Activated effector memory CD4-positive, alpha-beta T cell treated with anti-CD3 and anti-CD28 coated beads, Interleukin-2, amount 50 U/mL, for 16 hours (primary cell): ENCODE results near the gene SEC22B.
A peak's percentile ranks its signal among the peaks of the same experiment; 100 is the strongest.
"Not testable (repeated sequence)": the region's sequence is repeated elsewhere in the genome, so short reads cannot be mapped to it uniquely, and the experiment has no call there.

Source experiments
- DNase-seq: peaks from one replicate; pipeline ENCODE4 v3.0.0-alpha.2; 2020

Gene SEC22B

GRCh38 chr1:120144626-120145025, 31.7 kb downstream of the SEC22B start:
- not testable (repeated sequence) for DNase-seq

DNA sequence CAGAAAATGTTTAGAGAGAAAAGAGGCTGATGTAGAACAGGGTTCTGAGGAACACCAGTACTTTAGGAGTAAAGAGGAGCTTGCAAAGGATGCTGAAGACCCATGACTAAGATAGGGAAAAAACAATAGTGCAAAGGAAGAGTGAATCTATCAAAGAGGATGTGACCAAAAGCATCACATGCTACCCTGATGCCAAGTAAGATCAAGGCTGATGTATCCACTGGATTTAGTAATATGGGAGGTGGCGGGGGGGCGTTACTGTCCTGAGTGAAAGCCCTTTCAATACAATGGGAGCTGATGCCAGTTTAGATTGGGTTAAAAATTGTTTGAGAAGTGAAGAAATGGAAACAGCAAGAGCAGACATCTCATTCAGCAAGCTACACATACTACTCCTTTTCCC, 32.2 kb downstream of the SEC22B start:
- not testable (repeated sequence) for DNase-seq

DNA sequence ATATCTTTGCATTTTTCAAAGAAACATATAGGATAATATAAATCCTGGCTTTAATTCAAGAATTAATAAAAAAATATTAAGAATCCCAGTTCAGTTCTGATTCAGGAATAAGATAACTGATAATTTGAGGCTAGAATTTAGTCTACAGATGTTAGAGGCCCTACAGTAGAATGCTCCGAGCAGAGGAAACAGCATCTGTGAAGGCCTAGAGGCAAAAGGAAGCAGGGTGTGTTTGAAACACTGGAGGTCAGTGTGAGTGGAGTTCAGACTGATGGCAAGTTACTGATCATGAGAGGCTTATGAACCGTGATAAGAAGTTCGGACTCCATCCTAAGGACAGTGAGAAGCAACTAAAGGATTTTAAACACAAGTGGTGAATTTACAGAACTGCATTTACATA, 33.0 kb downstream of the SEC22B start:
- not testable (repeated sequence) for DNase-seq

DNA sequence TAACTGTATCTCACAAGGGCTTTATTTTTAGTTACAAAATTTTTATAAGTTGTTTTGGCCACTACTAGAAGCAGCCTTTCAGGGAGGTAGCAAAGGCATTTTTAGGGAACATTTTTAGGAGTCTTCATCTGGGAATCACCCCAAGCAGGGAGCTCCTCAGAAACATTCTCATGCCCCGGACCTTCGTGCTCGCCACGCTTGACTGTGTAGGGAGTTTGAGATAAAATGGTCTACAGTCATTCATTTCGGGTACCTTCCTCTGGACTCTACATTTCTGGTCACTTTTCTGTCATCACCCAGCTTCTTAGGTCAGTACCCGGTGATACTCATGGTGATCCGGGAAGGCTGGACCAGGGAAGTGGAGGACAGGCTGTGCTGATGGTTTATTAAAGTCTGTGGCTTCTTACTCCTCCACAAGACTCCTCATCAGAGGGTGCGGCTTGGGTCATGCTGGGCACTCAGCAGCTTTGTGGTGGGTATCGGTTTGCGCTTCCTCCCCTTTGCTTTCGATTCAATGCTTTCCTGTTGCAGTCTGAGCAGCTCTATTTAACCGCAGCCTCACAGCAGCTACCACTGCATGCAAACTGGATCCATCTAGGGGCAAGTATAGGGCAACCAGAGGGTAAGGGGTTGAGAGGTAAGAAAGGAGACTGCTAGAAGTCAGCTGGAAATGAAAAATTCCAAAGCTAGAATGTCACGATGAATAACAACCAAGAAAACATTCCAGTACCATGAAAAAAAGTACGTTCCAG, 33.6 kb downstream of the SEC22B start:
- DNase-seq = peak; percentile 81

DNA sequence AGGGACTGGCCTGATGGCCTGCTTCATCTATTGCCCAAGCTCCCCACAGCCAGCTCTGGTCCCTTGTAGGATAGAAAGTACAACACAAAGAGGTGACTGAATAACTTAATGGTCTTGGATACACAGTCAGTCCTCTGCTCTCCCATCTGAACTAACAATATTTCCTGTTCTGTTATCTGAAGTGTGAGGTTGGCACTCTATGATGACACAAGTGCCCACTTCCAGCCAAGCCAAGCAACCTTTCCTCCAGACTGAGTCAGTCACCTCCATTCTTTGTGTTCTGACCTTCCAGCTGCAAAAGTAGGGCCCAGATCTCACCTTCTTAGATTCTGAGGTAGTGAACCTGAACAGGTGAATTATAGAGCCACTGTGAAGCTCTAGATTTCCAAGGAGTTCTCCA, 34.5 kb downstream of the SEC22B start:
- not testable (repeated sequence) for DNase-seq

GRCh38 chr1:120140656-120141265, 35.6 kb downstream of the SEC22B start:
- not testable (repeated sequence) for DNase-seq

DNA sequence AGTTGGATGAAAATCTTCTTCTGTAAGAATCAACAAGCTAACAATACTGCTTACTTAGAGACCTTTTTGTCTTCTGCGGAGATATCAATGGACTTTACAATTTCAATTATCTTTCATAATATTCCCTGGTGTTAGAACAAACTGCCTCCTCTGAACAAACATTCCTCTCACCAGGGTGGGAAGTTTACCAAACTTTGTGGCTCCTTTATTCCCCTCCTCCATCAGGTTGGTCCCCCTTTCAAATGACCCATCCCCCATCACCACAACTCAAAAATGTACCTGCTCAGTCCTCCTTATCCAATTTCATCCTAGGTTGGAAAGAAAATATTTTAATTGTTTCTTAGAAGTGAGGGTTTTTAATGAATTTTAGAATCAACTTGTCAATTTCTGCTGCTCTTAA, 40.2 kb downstream of the SEC22B start:
- not testable (repeated sequence) for DNase-seq

DNA sequence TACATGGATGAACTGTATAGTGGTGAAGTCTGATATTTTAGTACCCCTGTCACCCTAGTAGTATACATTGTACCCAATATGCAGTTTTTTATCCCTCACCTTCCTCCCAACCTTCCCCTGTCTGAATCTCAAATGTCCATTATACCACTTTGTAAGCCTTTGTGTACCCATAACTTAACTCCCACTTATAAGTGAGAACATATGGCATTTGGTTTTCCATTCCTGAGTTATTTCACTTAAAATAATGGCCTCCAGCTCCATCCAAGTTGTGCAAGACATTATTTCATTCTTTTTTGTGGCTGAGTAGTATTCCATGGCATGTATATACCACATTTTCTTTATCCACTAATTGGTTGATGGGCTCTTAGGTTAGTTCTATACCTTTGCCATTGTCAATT, 42.4 kb downstream of the SEC22B start:
- DNase-seq = not testable (repeated sequence)

- no peak for DNase-seq
These were observed 42.9 kb downstream of the SEC22B start for GRCh38 chr1:120133228-120133927.

DNA sequence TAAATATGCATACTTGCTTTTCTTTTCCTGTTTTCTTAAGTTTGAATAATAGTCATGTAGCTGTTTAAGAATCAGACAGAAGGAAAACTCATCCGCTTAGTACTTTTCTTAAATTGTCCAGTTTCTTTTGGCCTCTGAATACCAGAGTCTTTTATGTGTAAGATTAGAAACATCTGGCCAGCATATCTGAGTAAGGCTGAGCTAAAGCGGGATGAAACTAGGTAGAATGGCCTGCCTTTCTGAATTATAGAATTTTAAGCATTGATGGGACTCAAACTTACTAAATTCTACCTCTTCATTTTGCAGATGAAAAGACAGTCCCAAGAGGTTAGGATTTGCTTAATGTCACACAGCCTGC, 43.9 kb downstream of the SEC22B start:
- DNase-seq = not testable (repeated sequence)

DNA sequence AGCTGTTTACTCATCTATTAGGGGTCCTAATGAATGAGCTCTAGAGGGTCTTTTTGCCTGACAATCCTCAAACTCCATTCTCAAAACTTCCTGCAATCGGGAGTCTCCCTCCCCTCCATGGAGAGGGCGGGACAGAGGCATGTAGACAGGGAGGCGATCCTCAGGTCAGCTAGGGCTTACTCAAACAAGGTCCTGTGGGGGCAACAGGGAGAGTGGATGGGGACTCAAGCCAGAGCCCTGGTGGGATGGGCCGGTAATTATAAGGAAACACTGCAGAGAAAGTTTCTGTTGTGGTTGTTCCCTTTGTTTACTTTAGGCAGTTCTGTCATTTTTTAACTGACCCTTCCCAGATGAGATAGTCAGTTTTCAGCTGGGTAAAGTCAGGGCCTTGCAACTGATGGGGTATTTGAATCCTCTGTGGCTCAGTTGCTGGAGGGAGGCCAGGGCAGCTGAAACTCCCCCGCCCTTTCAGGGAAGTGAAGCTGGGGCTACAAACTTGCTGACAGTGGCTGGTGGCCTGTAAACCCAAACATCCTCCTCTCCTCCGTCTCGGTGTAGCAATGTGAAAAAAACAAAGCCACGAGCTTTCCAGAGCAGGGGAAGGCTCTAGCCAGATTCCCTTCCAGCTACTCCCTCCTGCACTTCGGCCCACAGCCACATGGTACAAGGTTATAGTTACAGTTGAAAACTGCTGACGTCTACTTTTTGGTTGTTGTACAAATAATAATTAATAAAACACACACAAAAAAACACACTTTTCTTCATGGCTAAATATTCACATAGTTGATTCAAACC, 44.5 kb downstream of the SEC22B start:
- peak; percentile 56 for DNase-seq

DNA sequence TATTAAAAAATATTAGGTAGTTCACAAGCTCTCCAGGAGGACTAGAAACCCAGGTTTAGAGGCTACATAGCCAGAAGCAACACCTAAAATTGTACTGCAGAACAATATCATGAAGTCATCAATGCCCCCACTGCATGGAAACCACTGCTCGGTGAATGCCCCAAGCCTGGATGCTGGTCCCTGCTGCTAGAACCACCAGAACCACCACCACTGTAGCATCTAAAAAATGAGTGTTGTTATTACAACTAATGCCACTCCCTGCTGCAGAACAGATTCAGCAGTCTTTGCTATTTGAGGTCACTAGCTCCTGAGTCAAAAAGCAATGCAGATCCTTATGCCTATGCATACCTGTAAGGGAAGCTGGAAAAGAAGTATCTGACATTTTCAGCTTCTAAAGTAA, 48.4 kb downstream of the SEC22B start:
- not testable (repeated sequence) for DNase-seq

- DNase-seq = not testable (repeated sequence)
These were observed 50.1 kb downstream of the SEC22B start for GRCh38 chr1:120126216-120126615.

DNA sequence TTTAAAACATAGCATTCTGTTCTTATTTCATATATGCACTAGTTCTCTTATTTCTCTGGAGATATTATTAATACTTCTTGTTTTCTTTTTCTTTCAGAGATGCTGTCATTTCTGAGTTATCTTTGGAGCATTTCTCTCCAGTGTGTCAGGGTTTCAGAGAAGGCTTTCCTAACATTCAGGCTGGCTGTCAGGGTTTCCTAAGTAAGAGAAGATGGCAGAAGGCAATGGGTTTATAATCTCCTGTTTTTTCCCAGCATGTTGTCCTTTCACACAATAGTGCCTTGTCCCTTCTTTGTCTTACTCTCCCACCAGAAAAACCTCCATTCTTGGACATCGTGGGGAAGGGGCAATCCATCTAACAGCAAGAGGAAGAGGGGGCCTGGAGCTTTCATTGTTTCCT, 51.7 kb downstream of the SEC22B start:
- DNase-seq = not testable (repeated sequence)

DNA sequence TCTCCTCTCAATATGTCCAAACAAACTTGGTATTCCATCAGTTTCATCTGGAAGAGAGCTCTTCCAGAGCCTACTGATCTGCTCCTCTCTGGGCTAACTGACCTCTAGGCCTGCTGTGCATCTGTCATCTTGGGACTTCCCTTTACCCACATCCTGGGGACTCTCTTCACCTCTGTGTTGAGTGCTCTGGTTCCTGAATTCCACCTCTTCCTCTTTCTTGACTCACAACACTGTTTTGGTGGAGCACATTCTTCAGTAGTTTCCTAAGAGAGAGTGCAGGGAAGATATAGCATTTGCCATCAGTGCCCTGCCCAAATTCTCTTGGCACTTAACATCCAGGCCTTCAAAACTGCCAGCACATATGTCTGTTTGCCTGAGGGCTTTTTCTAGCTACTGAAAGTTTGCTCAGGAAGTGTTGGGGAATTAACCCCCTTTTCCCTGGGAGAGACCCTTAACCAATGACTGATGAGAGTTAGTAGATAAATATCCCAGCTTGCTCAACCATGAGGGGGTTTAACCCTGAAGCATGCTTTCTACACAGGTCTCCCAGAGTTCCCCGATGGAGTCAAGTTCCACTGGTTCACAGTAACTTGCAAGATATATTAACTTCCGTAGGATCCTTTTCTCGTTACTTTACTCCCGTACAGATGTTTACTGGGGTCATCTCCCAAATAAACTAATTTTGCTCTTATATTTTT, 52.4 kb downstream of the SEC22B start:
- not testable (repeated sequence) for DNase-seq

DNA sequence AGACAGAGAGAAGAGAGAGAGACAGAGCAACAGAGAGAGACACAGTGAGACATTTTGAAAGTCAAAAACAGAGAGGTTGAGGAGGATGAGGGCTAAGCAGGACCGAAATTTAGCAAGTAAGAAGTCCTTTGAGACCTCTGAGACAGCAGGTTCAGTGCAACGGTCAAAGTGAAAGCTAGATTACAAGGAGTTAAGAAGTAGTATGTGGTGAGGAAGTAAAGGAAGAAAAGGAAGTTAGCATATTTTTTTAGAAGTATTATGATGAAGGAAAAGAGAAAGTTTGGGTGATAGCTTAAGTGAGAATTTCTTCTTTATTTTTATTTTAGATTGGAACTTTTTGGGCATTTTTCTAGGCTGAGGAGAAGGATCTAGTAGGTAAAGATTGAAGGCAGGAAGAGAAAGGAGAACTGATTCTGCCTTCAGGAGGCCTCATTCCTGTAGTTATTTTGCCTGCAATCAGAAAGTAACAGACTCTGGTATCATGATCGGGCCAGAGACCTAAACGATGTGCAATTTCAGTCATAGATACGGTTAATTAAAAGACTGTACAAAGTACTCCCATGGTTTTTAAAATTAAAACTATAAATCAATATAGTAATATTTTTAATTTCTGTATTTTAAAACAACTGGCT, 53.9 kb downstream of the SEC22B start:
- DNase-seq = not testable (repeated sequence)

- DNase-seq = not testable (repeated sequence)
These were observed 54.5 kb downstream of the SEC22B start for GRCh38 chr1:120121830-120122229.

DNA sequence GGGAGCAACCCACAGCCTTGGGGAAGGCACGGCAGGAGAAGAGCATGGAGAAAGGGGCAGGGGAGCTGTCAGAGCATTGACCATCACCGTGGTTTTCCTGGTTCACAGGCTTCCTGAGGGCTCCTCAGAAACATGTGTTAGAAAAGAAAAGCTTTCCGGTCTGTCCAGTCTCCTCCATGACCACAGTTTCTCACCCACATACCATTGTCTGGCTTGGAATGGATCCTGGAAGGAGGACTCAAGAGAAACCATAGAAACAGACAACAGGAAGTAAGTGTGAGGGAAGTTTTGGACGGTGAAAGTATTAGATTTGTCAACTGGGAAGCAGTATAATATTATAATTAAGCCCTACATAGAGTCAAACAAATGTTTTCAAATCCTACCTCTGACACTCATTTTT, 55.8 kb downstream of the SEC22B start:
- DNase-seq = not testable (repeated sequence)

DNA sequence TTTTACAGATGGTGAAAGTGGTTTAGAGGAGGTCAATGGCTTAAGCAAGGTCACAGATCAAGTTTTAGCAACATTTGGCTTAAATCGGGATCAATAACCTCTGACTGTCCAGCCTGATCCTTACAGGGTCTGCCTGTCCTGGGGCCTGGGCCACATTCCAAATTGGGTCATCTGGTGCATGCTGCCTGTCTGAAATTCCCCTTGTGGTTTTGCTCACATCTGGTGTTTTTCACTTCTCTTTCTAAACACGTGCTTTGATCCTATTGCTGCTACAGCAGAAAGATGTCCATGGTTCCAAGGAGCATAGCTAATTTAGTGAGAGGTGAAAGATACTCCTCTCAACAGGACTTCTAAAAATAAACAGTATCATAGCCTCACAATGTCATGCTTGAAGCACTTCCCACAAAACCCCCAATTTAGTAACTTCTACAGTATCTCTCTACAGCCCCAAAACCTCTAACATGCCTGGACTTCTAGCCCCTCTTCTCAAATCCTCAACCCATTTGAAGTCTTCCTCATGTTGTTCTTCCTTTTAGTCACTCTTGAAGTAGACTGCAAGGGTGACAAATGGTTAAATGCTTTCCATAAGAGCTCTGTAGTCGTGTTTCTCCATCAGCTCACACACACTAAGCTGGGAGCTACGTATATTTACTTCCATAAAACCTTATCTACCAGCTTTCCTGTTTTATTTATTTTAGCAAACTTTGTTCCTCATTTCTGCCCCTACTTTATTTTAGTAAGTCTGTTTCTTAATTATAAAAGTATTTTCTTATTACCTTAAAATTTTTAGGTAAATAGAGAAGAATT, 58.7 kb downstream of the SEC22B start:
- DNase-seq = not testable (repeated sequence)

DNA sequence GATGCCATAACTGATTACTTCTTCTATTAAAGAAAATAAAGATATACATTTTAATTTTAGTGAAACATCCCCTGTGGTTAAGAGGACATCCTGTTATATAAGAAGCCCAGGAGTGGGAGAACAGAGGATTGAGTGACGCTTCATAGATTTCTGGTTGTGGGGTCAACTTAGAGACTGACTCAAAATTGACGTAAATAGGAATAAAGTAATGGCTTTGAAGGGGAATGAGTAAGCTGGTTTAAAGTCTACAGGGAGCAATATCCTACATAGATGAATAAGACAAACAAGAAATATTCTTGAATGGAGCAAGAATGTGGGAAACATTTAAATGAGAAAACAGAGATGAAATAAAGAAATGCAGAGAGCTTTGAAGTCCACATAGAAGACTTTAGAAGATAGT, 60.2 kb downstream of the SEC22B start:
- not testable (repeated sequence) for DNase-seq

- not testable (repeated sequence) for DNase-seq
These were observed 63.2 kb downstream of the SEC22B start for GRCh38 chr1:120113134-120113533.
